D721Med (cell line): ENCODE results near the gene GBF1.

ENCODE experiments used
- DNase-seq: peaks from one replicate; pipeline ENCODE4 v3.0.0; 2011; ENCODE audit warnings: low spot score; ENCODE audit not compliant: insufficient read length
- FAIRE-seq: peaks from 2 replicates; lab custom pipeline; 2011; peaks lifted over from hg19 to GRCh38; lab: Jason Lieb, UNC
- CTCF ChIP-seq: IDR thresholded peaks from 2 replicates; pipeline ENCODE4 v1.5.1; 2012; ENCODE audit warnings: mild to moderate bottlenecking, control low read depth; ENCODE audit not compliant: insufficient read depth; ENCODE audit errors: missing control alignments

The GBF1 gene

DNA sequence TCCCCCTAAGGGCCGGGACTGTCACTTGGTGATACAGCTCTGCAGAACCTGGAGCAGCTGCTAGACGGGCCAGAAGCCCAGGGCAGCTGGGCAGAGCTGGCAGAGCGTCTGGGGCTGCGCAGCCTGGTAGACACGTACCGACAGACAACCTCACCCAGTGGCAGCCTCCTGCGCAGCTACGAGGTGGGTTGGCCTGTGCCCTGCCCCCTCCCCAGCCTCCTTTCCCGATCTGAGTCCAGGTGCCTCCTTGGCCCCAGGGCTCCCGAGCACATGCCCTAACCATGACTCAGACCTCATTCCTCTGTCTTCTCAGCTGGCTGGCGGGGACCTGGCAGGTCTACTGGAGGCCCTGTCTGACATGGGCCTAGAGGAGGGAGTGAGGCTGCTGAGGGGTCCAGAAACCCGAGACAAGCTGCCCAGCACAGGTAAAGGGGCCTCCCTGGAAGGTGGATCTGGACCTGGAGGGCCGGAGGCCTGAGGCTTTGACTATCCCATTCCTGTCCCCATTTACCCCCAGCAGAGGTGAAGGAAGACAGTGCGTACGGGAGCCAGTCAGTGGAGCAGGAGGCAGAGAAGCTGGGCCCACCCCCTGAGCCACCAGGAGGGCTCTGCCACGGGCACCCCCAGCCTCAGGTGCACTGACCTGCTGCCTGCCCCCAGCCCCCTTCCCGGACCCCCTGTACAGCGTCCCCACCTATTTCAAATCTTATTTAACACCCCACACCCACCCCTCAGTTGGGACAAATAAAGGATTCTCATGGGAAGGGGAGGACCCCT lies 156.6 kb downstream of the GBF1 start:
- no peak for TF ChIP-seq CTCF
- FAIRE-seq, result no peak
- DNase-seq, result no peak

DNA sequence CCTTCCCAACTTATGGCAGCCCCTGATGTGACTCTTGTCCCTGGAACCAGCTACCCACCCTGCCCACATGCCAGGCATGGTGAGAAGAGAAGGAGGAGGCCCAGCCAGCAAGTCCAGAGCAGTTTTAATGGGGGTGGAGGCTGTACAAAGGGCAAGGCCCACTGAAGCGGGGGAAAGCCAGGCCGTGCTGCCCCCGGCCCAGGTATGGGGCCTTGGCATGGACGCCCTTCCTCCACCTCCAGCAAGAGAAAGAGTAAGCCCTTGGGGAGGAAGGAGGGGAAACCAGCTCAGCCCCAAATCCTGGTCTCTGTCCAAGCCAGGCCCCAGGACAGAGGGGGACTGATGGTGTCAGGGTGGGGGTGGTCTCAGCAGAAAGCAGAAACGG lies 157.2 kb downstream of the GBF1 start:
- FAIRE-seq (no peak), DNase-seq (no peak)
- no peak for TF ChIP-seq CTCF

DNA sequence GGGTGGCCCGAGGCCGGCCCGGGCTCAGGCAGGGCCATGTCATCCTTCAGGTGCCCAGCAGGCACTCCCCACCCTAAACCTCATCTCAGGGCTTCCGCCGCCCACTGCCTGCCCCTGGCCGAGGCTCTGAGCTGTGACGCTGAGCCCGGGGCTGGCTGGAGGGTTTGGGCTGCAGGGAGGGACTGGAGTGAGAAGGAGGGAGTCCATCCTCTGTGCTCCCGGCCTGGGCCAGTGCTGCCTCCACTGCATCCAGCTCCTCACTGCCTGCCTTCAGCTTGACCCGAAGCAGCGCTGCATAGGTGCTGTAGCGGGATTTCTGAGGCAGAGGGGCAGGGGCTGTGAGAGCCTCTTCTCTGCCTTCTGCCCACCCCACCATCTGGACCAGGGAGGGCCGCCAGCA lies 157.8 kb downstream of the GBF1 start:
- no peak for TF ChIP-seq CTCF
- no peak for FAIRE-seq
- no peak for DNase-seq

- no peak for TF ChIP-seq CTCF
- DNase-seq (no peak), FAIRE-seq (no peak)
Observed at GRCh38 chr10:102404361-102405107, 159.2 kb downstream of the GBF1 start.

DNA sequence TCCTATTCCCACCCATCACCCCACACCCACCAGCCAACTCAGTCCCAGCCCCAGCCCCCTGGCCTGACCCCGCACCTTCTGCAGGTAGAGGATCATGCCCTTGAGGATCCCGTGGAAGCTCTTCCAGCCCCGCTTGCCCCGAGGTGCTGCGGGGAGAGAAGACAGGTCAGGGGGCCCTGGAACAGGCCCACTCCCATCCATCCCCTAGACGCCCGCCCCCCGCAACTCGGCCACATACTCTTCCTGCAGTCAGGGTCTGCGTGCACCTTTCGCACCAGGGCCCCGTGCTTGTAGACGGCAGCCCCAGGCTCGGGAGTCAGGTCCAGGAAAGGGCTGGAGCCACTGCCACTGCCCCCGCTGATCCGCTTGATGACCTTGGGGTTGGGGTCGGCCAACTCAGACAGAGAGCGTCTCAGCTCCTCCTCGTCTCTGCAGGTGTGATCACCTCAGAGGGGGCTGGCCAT lies 159.8 kb downstream of the GBF1 start:
- TF ChIP-seq CTCF, result no peak
- FAIRE-seq (no peak), DNase-seq (no peak)

- TF ChIP-seq CTCF, result no peak
- no peak for FAIRE-seq
- no peak for DNase-seq
Observed at GRCh38 chr10:102405632-102406031, 160.3 kb downstream of the GBF1 start.

- no peak for FAIRE-seq
Observed at GRCh38 chr10:102406815-102407214, 161.5 kb downstream of the GBF1 start.

More at GRCh38 chr10:102406815-102407214, 161.5 kb downstream of the GBF1 start:
- DNase-seq, result no peak
- TF ChIP-seq CTCF, result no peak
